ENCODE results near the gene PPP4C.

Gene PPP4C

GRCh38 chr16:30131869-30132475, 56.2 kb downstream of the PPP4C start:
- DNase-seq, result no peak

GRCh38 chr16:30132591-30132990, 56.8 kb downstream of the PPP4C start:
- DNase-seq, result no peak
